Natural killer cell (primary cell): ENCODE data around the gene ADAMTS14. TPM values are rescaled to one million over a fixed set of nuclear protein-coding genes. Genes with fewer than 3 reads are reported as not detected.

Experiments
- ATAC-seq, 3 donors: fragments of 150-1000 bp in 2 of 3; fragments of 200-7000 bp in 1 of 3; cut with Tn5 transposase; 1 replicate in 1 of 3; 2 replicates in 2 of 3; pipeline ENCODE4 v1.10.0; 2021; ENCODE audit warnings: mild to moderate bottlenecking in 2 of 3, moderate library complexity in 2 of 3
- DNase-seq, 2 donors: peaks; one replicate each; pipeline versions ENCODE4 v3.0.0 to v3.0.0-alpha.2; 2013 to 2021; ENCODE audit warnings: mixed read lengths in 1 of 2
- H3K27ac ChIP-seq: one replicate; pipeline ENCODE4 v1.5.1; 2013; ENCODE audit warnings: mild to moderate bottlenecking, low read length
- H3K27me3 ChIP-seq: one replicate; pipeline ENCODE4 v1.6.1; 2013; ENCODE audit warnings: low read length; ENCODE audit not compliant: control insufficient read depth, insufficient read depth
- H3K36me3 ChIP-seq: one replicate; pipeline ENCODE4 v1.6.1; 2013; ENCODE audit warnings: low read length; ENCODE audit not compliant: control insufficient read depth, insufficient read depth
- H3K4me1 ChIP-seq: one replicate; pipeline ENCODE4 v1.6.1; 2013; ENCODE audit warnings: low read length; ENCODE audit not compliant: control insufficient read depth, insufficient read depth
- H3K4me3 ChIP-seq: one replicate; pipeline ENCODE4 v1.5.1; 2013; ENCODE audit warnings: low read length
- H3K9me3 ChIP-seq: one replicate; pipeline ENCODE4 v1.6.1; 2013; ENCODE audit warnings: low read length; ENCODE audit not compliant: control insufficient read depth, insufficient read depth
- H3K27ac Mint-ChIP-seq, 2 donors: one replicate each; pipeline ENCODE4 v1.8.0; 2022; ENCODE audit warnings: mild to moderate bottlenecking in 2 of 2, mixed read lengths in 2 of 2, moderate library complexity in 1 of 2
- H3K27me3 Mint-ChIP-seq, 2 donors: one replicate each; pipeline ENCODE4 v1.8.0; 2022; ENCODE audit warnings: low read depth in 2 of 2, mixed read lengths in 2 of 2
- H3K36me3 Mint-ChIP-seq: one replicate; pipeline ENCODE4 v1.8.0; 2022; ENCODE audit warnings: mixed read lengths
- H3K4me1 Mint-ChIP-seq, 2 donors: one replicate each; pipeline ENCODE4 v1.8.0; 2022; ENCODE audit warnings: mixed read lengths in 2 of 2
- H3K4me3 Mint-ChIP-seq: one replicate; pipeline ENCODE4 v1.8.0; 2022; ENCODE audit warnings: mild to moderate bottlenecking, moderate library complexity, mixed read lengths
- H3K9me3 Mint-ChIP-seq, 2 donors: one replicate each; pipeline ENCODE4 v1.8.0; 2022; ENCODE audit warnings: mixed read lengths in 2 of 2
- WGBS: methylation state at CpG from one replicate; pipeline ENCODE4 v1.1.7; 2013; ENCODE audit warnings: missing lambda C conversion rate; ENCODE audit not compliant: insufficient coverage; 5-methylcytosine and 5-hydroxymethylcytosine counted together
- intact Hi-C: fragments of 100-400 bp; cut with micrococcal nuclease; formaldehyde crosslinking; loops from one replicate; pipeline ENCODE4 v1.14.2; 2022
- total RNA-seq, 4 donors: library from RNA; stranded (reverse); fragments of 120-200 nt in 1 of 4; gene quantifications; one replicate each; pipeline versions ENCODE4 v1.2.3 to v1.2.4, GENCODE V29; 2013 to 2022
- TF ChIP-seq, protein P1 (sequence below): fragments of 200-600 bp; IDR thresholded peaks from one replicate; pipeline ENCODE4 v1.8.0; 2022; ENCODE audit warnings: antibody characterized with exemption

ADAMTS14 gene
- total RNA-seq, 3 donors from 2014 or later (not counting 1 experiment from before 2014, with no cell fraction given) = 0.70 to 1.5 (median 1.1) TPM

DNA sequence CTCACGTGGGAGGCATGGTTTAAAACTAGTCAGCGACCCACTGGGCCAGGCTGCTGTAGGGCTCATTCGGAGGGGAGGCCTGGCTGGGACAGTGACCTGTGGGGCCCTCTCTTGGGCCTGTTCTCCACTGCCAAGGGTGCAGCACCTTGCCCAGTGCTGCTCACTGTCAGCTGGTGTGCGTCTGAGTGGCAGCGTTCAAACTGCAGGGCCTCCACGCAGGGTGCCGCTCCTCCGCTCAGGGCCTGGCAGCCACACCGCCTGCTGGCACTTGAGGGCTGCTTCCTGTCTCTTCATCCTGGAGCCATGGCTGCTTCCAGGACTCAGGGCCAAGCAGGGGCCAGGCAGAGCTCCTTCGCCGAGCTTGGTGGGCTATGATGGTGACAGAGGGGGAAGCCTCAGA is 18.3 kb downstream of the ADAMTS14 start:
- no peak overlapping the region for H3K4me3 Mint-ChIP-seq
- Histone ChIP-seq H3K36me3 (no peaks in the 10 kb centered on the region), H3K27me3 (no peaks in the 10 kb centered on the region), H3K27ac (no peak overlapping the region), H3K9me3 (no peaks in the 10 kb centered on the region), H3K4me1 (no peaks in the 10 kb centered on the region), H3K4me3 (no peak overlapping the region)
- intact Hi-C loops = no loop called here
- H3K9me3 Mint-ChIP-seq = no peaks in the 10 kb centered on the region
- TF ChIP-seq, protein P1, sequence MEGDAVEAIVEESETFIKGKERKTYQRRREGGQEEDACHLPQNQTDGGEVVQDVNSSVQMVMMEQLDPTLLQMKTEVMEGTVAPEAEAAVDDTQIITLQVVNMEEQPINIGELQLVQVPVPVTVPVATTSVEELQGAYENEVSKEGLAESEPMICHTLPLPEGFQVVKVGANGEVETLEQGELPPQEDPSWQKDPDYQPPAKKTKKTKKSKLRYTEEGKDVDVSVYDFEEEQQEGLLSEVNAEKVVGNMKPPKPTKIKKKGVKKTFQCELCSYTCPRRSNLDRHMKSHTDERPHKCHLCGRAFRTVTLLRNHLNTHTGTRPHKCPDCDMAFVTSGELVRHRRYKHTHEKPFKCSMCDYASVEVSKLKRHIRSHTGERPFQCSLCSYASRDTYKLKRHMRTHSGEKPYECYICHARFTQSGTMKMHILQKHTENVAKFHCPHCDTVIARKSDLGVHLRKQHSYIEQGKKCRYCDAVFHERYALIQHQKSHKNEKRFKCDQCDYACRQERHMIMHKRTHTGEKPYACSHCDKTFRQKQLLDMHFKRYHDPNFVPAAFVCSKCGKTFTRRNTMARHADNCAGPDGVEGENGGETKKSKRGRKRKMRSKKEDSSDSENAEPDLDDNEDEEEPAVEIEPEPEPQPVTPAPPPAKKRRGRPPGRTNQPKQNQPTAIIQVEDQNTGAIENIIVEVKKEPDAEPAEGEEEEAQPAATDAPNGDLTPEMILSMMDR = no peak
- H3K27ac Mint-ChIP-seq = no peak overlapping the region
- no peaks in the 10 kb centered on the region for H3K27me3 Mint-ChIP-seq
- WGBS = 83% methylated on average over 11 of the region's 11 CpGs
- H3K4me1 Mint-ChIP-seq = peaks cover 13 to 14% of the 10 kb centered on the region in 2 donors
- peak in 1 of 3 donors; percentile 14 for ATAC-seq
- no peaks in the 10 kb centered on the region for H3K36me3 Mint-ChIP-seq
- no peak for DNase-seq

DNA sequence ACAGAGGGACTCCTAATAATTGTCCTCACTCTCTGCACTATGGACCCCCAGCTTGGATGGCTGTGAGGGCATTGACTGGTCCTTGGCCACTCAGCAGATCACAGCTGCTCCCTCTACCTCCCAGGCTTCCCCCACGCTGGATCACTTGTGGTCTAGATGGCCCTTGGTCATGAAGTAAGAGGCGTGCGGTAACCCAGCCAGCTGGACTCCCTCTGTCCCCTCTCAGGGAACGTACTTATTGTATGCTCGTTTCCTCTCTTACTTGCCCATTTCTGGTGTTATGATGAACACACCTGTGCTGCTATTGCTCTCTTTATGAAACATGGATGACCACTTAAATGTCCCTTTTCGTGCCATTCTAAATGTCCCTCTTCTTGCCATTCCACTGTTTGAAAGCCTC is 19.3 kb downstream of the ADAMTS14 start:
- no peaks in the 10 kb centered on the region for H3K9me3 ChIP-seq
- H3K4me3 Mint-ChIP-seq = no peak overlapping the region
- H3K27me3 Mint-ChIP-seq = no peaks in the 10 kb centered on the region
- no peak for ATAC-seq
- no peaks in the 10 kb centered on the region for H3K36me3 ChIP-seq
- peaks cover 13 to 14% of the 10 kb centered on the region in 2 donors for H3K4me1 Mint-ChIP-seq
- H3K4me3 ChIP-seq = no peak overlapping the region
- no peaks in the 10 kb centered on the region for H3K36me3 Mint-ChIP-seq
- TF ChIP-seq, protein P1 = no peak
- 85% methylated on average over 6 of the region's 6 CpGs for WGBS
- H3K9me3 Mint-ChIP-seq = no peaks in the 10 kb centered on the region
- DNase-seq = no peak
- no peaks in the 10 kb centered on the region for H3K4me1 ChIP-seq
- H3K27ac ChIP-seq = no peak overlapping the region
- H3K27me3 ChIP-seq = no peaks in the 10 kb centered on the region
- intact Hi-C loops = no loop called here
- no peak overlapping the region for H3K27ac Mint-ChIP-seq

DNA sequence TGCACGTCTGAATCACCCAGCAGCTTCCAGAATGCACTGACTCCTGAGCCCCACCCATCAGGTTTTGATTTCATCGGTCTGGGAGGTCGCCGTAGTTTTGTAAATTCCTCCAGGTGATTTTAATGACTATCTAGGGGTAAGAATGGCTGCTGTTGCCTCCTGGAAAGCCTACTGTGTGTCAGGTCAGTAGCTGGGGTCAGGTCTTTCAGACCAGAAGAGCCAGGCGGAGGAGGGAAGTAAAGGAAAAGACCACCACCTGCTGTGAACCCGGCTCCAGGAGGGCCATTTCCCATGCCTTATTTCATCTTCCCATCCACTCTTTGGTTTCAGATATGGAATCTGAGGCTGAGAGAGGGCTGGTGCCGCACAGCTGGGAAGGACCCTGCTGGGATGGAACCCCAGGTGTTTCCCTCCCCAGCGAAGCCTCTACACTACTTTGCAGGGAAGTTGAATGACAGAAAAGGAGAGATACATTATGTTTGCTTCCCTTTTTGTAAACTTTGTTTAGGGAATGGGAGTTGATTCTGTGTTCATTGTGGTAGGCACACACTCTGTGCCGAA is 19.8 kb downstream of the ADAMTS14 start:
- Histone ChIP-seq H3K36me3 (no peaks in the 10 kb centered on the region), H3K27me3 (no peaks in the 10 kb centered on the region), H3K4me3 (no peak overlapping the region), H3K27ac (no peak overlapping the region), H3K4me1 (no peaks in the 10 kb centered on the region), H3K9me3 (no peaks in the 10 kb centered on the region)
- no peaks in the 10 kb centered on the region for H3K9me3 Mint-ChIP-seq
- TF ChIP-seq, protein P1 = no peak
- no peak for DNase-seq
- H3K36me3 Mint-ChIP-seq = no peaks in the 10 kb centered on the region
- WGBS = 72% methylated on average over 8 of the region's 9 CpGs
- H3K4me3 Mint-ChIP-seq = no peak overlapping the region
- intact Hi-C loops = no loop called here
- ATAC-seq = no peak
- no peaks in the 10 kb centered on the region for H3K27me3 Mint-ChIP-seq
- H3K27ac Mint-ChIP-seq = no peak overlapping the region
- H3K4me1 Mint-ChIP-seq = peaks cover 13 to 14% of the 10 kb centered on the region in 2 donors
